Superior temporal gyrus (tissue), 1 donor: ENCODE data around the gene FAHD2A.
A peak's percentile ranks its signal among the peaks of the same experiment; 100 is the strongest.
"Not testable (repeated sequence)": the region's sequence is repeated elsewhere in the genome, so short reads cannot be mapped to it uniquely, and the experiment has no call there.

Source experiments
- DNase-seq: peaks from one replicate; pipeline ENCODE4 v3.0.0-alpha.2; 2016; ENCODE audit errors: extremely low spot score

Gene FAHD2A

GRCh38 chr2:95375532-95376150 is 26.9 kb upstream of the FAHD2A start:
- no peak for DNase-seq

DNA sequence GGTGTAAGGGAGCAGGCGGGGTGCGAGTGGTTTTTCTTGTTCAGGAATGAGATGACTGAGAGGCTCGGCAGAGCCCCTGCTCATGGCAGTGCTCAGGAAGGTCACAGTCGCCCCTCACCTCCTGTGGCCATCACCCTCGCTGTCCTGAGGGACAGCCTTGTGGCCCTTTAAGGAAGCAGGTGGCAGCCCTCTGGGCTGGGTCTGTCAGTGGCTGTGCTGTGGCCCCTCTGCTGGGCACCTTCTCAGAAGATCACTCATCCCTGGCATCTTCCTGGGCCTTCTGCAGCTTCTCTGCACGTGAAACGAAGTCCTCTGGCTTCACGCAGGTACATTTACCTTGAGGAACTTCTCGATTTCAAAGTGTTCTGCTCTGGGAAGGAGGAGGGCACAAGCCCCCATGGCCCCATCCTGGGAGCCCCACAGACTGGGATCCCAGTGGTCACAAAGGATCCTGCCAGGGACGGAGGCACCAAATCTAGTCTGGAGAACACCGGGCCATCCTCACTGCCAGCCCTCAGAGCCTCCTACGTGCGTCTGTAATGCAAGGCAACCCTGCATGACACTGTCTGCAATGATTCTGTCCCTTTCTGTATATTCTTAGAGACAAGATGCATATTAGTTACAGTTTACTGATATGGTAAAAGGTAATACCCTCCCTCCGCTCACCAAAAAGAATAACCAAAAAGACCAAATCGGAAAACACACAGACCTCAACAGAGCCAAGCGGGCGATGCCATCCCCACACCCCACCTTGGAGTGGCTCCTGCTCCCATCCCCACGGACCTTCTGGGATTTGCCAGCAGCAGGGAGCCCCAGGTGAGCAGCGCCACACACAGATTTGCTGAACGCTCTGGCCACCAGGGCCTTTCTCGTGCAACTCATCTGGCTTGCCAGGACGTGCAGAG is 25.9 kb upstream of the FAHD2A start:
- no peak for DNase-seq

DNA sequence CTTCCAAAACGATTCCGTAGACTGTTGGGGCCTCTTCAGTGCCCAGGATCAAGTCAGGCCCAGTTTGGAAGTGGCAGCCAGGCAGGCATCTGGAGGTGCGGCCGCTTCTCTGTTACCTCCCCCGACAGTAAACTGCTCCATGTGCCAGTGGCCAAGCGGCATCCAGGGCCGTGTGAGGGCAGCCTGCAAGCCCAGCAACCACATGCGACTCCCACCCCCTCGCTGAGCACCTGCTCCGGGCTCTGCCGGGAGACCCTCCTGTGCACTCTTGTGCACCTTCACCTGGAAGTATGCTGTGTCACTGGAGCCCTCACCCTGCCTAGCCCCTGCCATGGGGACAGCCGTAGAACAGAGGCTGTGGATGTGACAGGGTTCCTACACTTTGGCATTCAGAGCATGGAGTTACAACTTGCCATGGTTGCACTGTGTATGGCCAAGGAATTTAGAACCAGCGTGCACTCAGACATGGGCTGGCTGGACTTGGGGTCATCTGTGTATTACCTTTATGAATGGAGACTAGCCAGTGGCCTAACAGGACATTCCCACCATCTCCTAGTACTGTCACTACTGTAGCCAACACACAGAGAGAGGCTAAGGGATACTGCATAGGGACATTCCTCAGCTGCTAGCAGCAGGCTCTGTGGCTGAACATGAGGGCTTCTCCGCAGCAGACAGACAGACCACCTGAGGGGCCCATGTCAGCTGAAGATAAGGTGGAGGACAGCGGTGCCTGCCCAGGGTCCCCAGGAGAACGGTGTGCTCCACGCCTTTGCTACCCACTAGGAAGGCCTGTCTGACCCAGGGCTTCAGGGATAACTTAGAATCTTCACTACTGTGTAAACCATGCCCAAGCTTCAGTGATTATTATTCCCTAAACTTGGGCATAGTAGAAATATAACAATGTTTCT is 25.0 kb upstream of the FAHD2A start:
- no peak for DNase-seq

DNA sequence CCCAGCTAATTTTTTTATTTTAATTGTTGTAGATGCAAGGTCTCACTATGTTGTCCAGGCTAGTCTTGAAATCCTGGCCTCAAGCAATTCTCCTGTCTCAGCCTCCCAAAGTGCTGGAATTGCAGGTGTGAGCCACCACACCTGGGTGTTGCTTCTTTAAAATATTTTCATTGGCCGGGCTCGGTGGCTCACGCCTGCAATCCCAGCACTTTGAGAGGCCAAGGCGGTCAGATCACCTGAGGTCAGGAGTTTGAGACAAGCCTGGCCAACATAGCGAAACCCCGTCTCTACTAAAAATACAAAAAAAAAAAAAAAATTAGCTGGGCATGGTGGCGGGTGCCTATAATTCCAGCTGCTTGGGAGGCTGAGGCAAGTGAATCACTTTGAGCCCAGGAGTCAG is 24.2 kb upstream of the FAHD2A start:
- not testable (repeated sequence) for DNase-seq

- no peak for DNase-seq
Observed at GRCh38 chr2:95379371-95379831, 23.1 kb upstream of the FAHD2A start.

DNA sequence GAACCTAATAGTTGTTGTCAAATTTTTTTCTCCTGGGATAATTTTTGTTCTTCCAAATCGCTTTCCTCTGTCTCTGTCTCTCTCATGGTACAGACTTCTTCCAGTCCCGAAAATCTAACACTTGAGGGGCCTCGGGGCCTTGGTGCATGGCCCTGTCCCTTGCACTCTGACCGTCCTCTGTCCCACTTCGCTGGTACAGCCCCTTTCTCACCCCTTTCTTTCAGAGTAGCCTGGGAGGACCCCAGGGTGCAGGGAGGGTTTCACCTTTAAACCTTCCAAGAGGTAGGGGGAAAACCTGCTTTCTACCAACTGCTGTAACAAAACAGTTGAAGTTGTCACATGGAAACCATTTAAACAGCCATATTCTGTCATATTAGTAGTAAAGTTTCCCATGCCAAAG is 22.2 kb upstream of the FAHD2A start:
- no peak for DNase-seq

DNA sequence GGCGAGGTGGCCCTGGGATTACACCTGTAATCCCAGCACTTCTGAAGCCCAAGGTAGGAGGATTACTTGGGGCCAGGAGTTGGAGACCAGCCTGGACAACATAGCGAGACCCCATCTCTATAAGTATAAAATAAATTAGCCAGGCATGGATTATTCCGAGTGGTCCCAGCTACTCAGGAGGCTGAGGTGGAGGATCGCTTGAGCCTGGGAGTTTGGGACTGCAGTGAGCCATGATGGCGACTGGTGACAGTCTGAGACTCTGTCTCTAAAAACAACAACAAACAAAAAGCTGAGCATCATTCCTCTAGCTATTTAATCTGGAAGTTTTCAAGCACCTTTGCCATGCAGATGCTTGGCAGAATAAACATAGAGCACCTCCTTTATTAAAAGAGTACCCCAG is 21.8 kb upstream of the FAHD2A start:
- DNase-seq = no peak

DNA sequence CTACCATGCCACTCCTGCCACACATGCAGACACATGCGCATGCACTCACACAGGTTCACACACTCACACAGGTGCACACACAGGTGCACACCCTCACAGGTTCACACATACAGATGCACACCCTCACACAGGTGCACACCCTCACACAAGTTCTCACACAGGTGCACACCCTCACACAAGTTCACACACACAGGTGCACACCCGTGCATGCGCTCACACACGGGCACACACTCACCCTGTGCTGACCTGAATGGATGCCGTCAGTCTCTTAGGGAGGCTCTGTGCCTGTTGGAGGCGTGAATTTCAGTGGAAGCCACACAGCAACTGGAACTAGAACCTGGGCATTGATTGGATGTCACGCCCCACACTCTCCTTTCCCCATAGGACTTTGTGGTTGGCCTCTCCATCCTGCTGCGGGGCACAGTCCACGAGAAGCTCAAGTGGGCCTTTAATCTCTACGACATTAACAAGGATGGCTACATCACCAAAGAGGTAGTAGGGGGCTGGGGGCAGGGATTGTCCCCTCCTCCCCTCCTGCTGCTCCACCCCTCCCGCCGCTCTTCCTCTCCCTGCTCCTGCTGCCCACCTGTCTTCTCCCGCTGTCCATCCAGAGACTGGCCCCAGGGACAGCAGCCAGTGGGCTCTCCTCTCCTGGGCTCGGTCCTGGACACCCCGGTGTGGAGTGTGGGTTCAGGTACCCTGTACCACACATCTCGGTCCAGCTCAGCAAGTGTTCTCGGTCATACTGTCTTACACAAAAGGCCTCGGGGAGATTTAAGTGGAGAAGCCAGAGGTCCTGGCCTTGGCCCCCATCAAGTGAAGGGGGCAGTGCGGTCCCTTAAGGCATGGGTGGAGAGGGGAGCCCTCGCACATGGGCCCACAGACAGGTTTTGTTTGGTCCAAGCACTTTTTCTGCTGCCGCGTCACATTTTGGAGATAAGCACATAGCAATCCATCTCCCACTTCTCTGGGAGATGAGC is 21.0 kb upstream of the FAHD2A start:
- DNase-seq = no peak

GRCh38 chr2:95382192-95382591 is 20.3 kb upstream of the FAHD2A start:
- no peak for DNase-seq

GRCh38 chr2:95382686-95383634 is 19.5 kb upstream of the FAHD2A start:
- DNase-seq = no peak

- DNase-seq = no peak
Observed at GRCh38 chr2:95383635-95384027, 18.9 kb upstream of the FAHD2A start.

GRCh38 chr2:95384854-95385569 is 17.5 kb upstream of the FAHD2A start:
- no peak for DNase-seq

GRCh38 chr2:95385570-95385984 is 16.9 kb upstream of the FAHD2A start:
- no peak for DNase-seq

DNA sequence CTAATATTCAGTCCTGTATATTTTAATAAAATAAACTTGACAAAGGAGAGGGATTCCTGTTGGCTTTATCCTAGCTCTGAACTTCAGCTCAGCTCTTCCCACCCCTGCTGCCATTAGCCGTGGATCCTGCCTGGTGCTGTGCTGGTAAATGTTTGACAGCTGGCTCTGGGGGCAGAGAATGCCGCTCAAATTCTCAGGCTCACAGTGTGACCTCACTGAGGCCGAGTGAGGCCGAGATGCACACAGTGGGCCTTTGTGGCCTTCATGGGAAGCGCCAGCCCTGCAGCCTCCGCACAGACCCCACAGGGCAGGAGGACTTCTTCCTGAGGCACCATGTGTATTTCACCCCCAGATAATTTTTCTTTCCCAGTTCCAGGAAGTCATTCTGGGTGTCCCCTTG is 16.5 kb upstream of the FAHD2A start:
- no peak for DNase-seq

- DNase-seq = no peak
Observed at GRCh38 chr2:95387358-95387757, 15.2 kb upstream of the FAHD2A start.

DNA sequence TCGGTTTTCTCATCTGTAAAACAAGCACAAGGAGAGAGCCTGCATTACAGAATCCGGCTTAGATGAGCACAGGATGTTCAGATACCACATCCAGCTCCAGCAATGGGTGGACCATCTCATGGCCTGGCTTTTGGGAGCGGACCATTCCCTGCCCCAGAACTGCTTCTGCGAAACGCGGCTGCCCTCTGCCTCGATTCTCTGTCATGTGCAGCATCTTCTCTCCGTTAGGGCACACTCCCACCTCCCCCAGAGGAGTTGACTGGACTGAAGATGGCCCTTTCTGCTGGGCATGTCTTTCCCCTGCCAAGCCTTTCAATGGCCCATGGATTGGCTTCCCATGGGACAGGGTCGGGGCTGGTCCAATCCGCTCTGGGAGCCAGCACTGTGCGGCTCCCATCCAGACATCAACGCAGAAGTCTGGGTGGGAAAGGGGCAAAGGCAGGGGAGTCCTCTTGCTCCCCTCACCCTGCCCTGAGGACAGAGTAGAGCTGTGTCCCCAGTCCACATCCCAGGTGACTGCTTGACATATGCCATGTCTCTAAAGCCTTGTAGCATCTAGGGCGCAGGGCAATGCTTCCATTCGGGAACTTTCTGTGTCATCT is 14.3 kb upstream of the FAHD2A start:
- DNase-seq = no peak

DNA sequence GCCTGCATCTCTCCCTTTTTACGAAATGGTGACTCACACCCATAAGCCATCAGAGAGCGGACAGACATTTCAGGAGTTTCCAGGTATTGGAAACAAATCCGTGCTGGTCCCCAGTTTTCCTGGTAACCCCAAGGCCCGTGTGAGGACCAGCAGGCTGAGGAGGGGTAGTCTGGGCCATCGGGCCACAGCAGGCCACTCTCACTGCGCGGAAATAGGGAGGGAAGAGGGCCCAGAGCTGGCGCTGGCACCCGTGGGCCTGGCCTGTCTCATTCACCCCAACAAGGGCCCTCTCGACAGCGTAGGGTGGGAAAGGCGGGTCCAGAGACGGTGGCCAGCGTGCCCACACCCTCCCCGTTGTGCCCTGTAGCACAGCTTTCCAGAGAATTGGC is 13.7 kb upstream of the FAHD2A start:
- DNase-seq = no peak

DNA sequence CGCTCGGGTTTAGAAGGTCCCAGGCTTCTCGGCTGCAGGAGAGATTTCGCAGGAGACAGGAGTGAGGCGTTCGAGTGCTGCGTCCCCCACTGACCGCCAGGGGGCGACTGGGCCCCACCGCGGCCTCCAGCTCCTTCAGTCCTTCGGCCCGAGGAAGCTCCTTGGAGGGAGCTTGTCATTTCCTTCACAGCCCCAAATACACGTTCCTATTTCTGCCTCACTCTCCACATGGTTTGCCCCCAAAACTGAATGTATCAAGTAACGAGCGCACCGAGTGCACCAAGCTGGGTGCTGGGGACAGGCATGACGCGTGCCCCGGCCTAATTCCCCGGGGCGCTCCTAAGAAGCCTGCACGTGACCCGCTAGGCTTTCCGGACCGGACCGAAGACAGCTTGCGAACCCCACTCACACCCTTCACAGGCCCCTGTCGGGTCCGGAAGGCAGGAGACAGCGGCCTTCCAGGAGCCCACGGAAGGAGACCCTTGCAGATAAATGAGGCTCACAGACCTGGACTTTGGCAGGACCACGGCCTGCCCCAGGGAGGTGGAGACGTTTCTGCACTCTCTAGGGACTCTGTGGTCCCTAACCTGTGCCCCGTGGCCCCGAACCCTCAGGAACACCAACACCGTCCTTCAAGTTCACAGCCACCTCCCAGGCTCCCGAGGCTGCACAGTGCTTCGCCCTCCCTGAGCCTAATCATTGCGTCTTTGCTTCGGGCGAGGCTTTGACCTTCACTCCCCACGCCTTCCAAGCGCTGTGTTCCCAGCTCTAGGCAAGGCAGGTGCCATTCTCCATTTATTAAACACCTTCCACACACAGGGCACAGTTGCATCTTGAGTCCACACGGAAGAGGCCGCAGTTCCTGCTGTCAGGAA is 13.0 kb upstream of the FAHD2A start:
- peak; percentile 70 for DNase-seq
